Gastrocnemius medialis (tissue), 4 donors: ENCODE measurements around the gene PDS5A.

Experiments
- CTCF ChIP-seq, 5 experiments: fragments of 450-650 bp in 3 of 5; fragments of 200-600 bp in 2 of 5; sonication (generic) in 2 of 5; IDR thresholded peaks in 4 of 5; conservative IDR thresholded peaks in 1 of 5; 1 replicate in 4 of 5; 2 replicates in 1 of 5; pipeline ENCODE4 v1.5.1; 2016 to 2019; ENCODE audit warnings: antibody characterized with exemption in 5 of 5, mild to moderate bottlenecking in 3 of 5, moderate library complexity in 3 of 5
- POLR2A ChIP-seq, 2 donors: fragments of 450-650 bp; IDR thresholded peaks; one replicate each; pipeline ENCODE4 v1.6.1; 2017; ENCODE audit warnings: antibody characterized with exemption in 2 of 2, mild to moderate bottlenecking in 2 of 2, moderate library complexity in 2 of 2

- TF ChIP-seq CTCF (IDR thresholded peaks at IDR 0.05 in 4 of 5, conservative IDR thresholded peaks at IDR 0.05 in 1 of 5) (no peak), POLR2A (IDR thresholded peaks at IDR 0.05) (no peak)
Observed at GRCh38 chr4:39855909-39856512, 121.7 kb downstream of the PDS5A start.
